Heart left ventricle (tissue), 16 donors: ENCODE data around the gene ZBTB38. TPM values are rescaled to one million over a fixed set of nuclear protein-coding genes. Genes with fewer than 3 reads are reported as not detected.

Experiments used
- ATAC-seq, 4 donors: fragments of 200-7000 bp; cut with Tn5 transposase; one replicate each; pipeline ENCODE4 v1.9.1; 2020 to 2022; ENCODE audit warnings: moderate library complexity in 4 of 4, mild to moderate bottlenecking in 3 of 4, moderate number of reproducible peaks in 1 of 4
- DNase-seq, 5 donors: peaks; one replicate each; pipeline ENCODE4 v3.0.0-alpha.2; 2020
- H3K27ac ChIP-seq, 12 donors: fragments of 200-600 bp; sonication (generic) in 4 of 12; one replicate each; pipeline versions ENCODE4 v1.5.0 to v1.8.0; 2016 to 2022; ENCODE audit warnings: mild to moderate bottlenecking in 2 of 12
- H3K27me3 ChIP-seq, 9 donors: fragments of 200-600 bp; sonication (generic) in 2 of 9; one replicate each; pipeline versions ENCODE4 v1.5.1 to v1.8.0; 2016 to 2022; ENCODE audit warnings: mild to moderate bottlenecking in 3 of 9
- H3K36me3 ChIP-seq, 9 donors: fragments of 200-600 bp; sonication (generic) in 2 of 9; one replicate each; pipeline versions ENCODE4 v1.5.0 to v1.8.0; 2018 to 2022; ENCODE audit warnings: mild to moderate bottlenecking in 2 of 9
- H3K4me1 ChIP-seq, 12 donors: fragments of 200-600 bp; sonication (generic) in 4 of 12; one replicate each; pipeline versions ENCODE4 v1.5.0 to v1.8.0; 2016 to 2022; ENCODE audit warnings: mild to moderate bottlenecking in 3 of 12
- H3K4me3 ChIP-seq, 12 donors: fragments of 200-600 bp; sonication (generic) in 4 of 12; one replicate each; pipeline versions ENCODE4 v1.5.0 to v1.8.0; 2017 to 2022; ENCODE audit warnings: mild to moderate bottlenecking in 9 of 12, moderate library complexity in 4 of 12
- H3K9me3 ChIP-seq, 12 donors: fragments of 200-600 bp; sonication (generic) in 4 of 12; one replicate each; pipeline versions ENCODE4 v1.5.0 to v1.8.0; 2016 to 2022; ENCODE audit warnings: mild to moderate bottlenecking in 1 of 12
- POLR2A ChIP-seq, 2 donors: fragments of 450-650 bp; IDR thresholded peaks; one replicate each; pipeline ENCODE4 v1.6.1; 2017; ENCODE audit warnings: antibody characterized with exemption in 2 of 2, mild to moderate bottlenecking in 2 of 2, moderate library complexity in 2 of 2
- WGBS, 4 donors: extraction: QIAGEN DNeasy Blood & Tissue Kit in 2 of 4; methylation state at CpG; one replicate each; pipeline versions ENCODE4 v1.1.5 to v1.1.7; 2013 to 2018; 5-methylcytosine and 5-hydroxymethylcytosine counted together
- intact Hi-C, 10 donors: fragments of 100-400 bp; cut with DNase I; formaldehyde crosslinking; loops; one replicate each; pipeline versions ENCODE4 v1.11.1 to v1.14.2; 2022
- polyA plus RNA-seq, 2 donors: library from polyadenylated mRNA; stranded (reverse); fragments of 200-250 nt; gene quantifications; one replicate each; pipeline ENCODE4 v1.2.3, GENCODE V29; 2013
- total RNA-seq, 9 donors: library from RNA; depleted of rRNA in 2 of 9; stranded (reverse); fragments of >200 nt in 2 of 9; fragmentation: NEBNext Ultra II Directional in 3 of 9; extraction: Animal tissue kit (Norgen Biotek cat#: 25700) in 3 of 9; gene quantifications; one replicate each; pipeline versions ENCODE4 v1.1.0 to v1.2.4, GENCODE V29; 2016 to 2023
- TF ChIP-seq, protein P1 (sequence below), 12 donors: fragments of 200-600 bp; sonication (generic) in 4 of 12; IDR thresholded peaks; one replicate each; pipeline versions ENCODE4 v1.5.0 to v1.8.0; 2018 to 2022; ENCODE audit warnings: antibody characterized with exemption in 12 of 12, mild to moderate bottlenecking in 5 of 12
- donor health status: ischemic (EF 13 %, LVEDD 7.1; RV severe dilation, severe dysfunction).
- donor health status: healthy with polysubstance abuse.
- donor health status: DM: no; HTN: yes; CAD: no.
- donor health status: DM: no; HTN: no; CAD: no.
- donor health status: ischemic (EF 25% LVEDD 6.9; RV normal size, moderate dysfunction).
- donor health status: ischemic (EF 25% LVEDD 5.7; RV mildly dilated, moderate dysfunction).
- donor health status: healthy.
- donor health status: DM: yes; HTN: yes; CAD: no.
- donor health status: ischemic (EF 35%, LVEDD 5.7; RV mildly dilated, moderate dysfunction).
- donor health status: nonischemic (EF 11% LVEDD 7.7; RV severe dilation, severe dysfunction).
- donor health status: DM: yes; HTN: yes; CAD: no.
- donor health status: PGD.
- donor health status: ischemic (EF 29% LVEDD 5.4; RV normal size, mild dysfunction).
- donor health status: nonischemic (EF 23%, LVEDD 6.1; RV moderate dilation, normal function).

Gene ZBTB38
- total and polyA plus RNA-seq, 11 donors, result 15.5 to 189 (median 128) TPM

DNA sequence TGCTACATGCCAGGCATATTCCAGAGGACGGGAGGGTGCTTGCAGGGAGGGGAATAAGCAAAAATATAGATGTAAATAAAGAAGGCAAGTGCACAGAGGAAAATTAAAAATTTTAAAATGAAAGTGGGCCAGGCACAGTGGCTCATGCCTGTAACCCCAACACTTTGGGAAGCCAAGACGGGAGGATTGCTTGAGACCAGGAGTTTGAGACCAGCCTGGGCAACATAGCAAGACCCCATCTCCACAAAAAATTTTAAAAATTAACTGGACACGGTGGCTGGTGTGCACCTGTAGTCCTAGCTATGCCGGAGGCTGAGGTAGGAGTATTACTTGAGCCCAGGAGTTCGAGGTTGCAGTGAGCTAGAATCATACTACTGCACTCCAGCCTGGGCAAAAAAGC is 22.4 kb downstream of the ZBTB38 start:
- 91 to 95% (median 95%) methylated on average over 5 of the region's 5 CpGs for WGBS, 4 donors
- H3K9me3 ChIP-seq, result no peaks in the 10 kb centered on the region
- H3K27me3 ChIP-seq, result no peaks in the 10 kb centered on the region
- intact Hi-C loops, result no loop called here
- DNase-seq (no peak), ATAC-seq (no peak)
- no peak for TF ChIP-seq POLR2A (IDR thresholded peaks at IDR 0.05)
- TF ChIP-seq, protein P1, sequence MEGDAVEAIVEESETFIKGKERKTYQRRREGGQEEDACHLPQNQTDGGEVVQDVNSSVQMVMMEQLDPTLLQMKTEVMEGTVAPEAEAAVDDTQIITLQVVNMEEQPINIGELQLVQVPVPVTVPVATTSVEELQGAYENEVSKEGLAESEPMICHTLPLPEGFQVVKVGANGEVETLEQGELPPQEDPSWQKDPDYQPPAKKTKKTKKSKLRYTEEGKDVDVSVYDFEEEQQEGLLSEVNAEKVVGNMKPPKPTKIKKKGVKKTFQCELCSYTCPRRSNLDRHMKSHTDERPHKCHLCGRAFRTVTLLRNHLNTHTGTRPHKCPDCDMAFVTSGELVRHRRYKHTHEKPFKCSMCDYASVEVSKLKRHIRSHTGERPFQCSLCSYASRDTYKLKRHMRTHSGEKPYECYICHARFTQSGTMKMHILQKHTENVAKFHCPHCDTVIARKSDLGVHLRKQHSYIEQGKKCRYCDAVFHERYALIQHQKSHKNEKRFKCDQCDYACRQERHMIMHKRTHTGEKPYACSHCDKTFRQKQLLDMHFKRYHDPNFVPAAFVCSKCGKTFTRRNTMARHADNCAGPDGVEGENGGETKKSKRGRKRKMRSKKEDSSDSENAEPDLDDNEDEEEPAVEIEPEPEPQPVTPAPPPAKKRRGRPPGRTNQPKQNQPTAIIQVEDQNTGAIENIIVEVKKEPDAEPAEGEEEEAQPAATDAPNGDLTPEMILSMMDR (IDR thresholded peaks at IDR 0.05), result no peak
- H3K36me3 ChIP-seq, result peaks cover 0 to 22% (median 9%) of the 10 kb centered on the region in 9 donors
- no peak overlapping the region for H3K27ac ChIP-seq
- H3K4me1 ChIP-seq, result peaks cover 0 to 11% (median 2%) of the 10 kb centered on the region in 12 donors
- H3K4me3 ChIP-seq, result no peak overlapping the region

DNA sequence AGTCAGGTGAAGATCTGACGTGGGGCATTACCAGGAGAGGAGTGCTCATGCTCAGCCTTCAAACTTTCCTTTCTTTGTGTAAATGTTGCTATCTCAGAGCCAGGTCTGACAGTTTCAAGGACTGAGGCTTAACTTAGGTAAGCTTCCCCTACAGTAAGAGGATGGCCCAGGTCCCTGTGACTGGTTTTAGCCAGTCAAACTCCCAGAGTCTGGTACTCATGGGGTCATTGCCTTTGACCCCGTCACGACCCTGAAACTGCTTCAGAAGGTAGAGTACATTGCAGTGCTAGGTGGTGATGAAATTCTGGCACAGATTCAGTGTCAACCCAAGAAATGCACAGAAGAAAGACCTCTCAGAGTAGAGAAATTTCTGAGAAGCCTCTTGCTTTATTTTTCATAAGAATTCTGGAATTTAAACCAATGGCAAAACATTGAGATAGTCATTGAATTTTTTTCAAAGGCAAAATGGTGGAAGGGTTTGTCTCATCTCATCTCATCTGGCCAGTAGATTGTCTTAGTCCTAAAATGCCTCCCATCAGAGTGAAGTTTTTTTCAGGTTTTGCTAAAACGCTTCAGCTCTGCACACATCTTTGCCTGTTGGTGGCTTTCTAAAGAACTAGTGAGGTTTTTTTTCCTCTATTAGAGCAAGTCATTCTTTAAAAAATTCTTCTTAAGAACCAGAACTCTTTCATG is 23.1 kb downstream of the ZBTB38 start:
- no peak overlapping the region for H3K4me3 ChIP-seq
- no peaks in the 10 kb centered on the region for H3K27me3 ChIP-seq
- TF ChIP-seq POLR2A (IDR thresholded peaks at IDR 0.05), result no peak
- TF ChIP-seq, protein P1 (IDR thresholded peaks at IDR 0.05), result no peak
- ATAC-seq (no peak), DNase-seq (no peak)
- peaks cover 0 to 11% (median 0%) of the 10 kb centered on the region in 12 donors for H3K4me1 ChIP-seq
- no peak overlapping the region for H3K27ac ChIP-seq
- peaks cover 0 to 4% (median 0%) of the 10 kb centered on the region in 12 donors for H3K9me3 ChIP-seq
- WGBS, 4 donors, result 91 to 93% (median 92%) methylated on average over 4 of the region's 4 CpGs
- H3K36me3 ChIP-seq, result peaks cover 0 to 26% (median 12%) of the 10 kb centered on the region in 9 donors
- intact Hi-C loops, result no loop called here

DNA sequence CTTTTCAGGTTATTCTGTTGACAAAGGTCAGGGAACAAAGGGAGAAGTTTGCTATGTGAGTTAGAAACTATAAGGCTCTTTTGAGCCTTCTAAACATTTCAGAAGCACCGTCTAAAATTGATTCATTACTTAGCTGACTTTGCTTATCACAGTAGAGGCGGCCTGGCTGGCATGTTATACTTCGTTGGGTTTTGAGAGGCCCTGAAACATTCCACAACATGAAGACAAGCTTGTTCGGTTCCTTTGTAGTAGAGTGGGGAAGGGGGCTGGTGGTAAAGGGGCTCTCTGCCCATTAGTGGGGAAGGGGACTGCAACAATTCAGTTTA is 23.6 kb downstream of the ZBTB38 start:
- WGBS, 4 donors, result 57 to 64% (median 61%) methylated on average over 4 of the region's 4 CpGs
- no peak overlapping the region for H3K27ac ChIP-seq

DNA sequence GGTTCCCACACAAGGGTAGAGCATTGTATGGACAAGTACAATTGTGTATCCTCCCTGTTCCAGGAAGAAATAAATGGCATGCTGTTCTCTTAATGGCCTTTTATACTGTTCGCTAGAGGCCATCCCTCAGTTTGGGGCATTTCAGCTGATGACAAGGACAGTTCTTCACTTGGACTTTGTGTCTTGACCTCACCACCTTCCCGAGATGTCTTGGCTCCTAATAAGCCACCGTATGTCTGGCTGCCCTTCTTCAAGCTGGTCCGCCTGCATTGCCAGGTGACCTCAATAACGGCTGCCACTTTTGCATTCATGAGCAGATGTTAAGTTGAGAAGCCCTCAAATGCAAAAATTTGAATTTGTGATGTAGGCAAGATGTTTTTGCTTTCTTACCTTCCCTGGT is 24.1 kb downstream of the ZBTB38 start:
- ATAC-seq (no peak), DNase-seq (no peak)
- intact Hi-C loops, result no loop called here
- Histone ChIP-seq H3K9me3 (peaks cover 0 to 11% (median 0%) of the 10 kb centered on the region in 12 donors), H3K4me1 (peaks cover 0 to 11% (median 0%) of the 10 kb centered on the region in 12 donors), H3K4me3 (no peak overlapping the region), H3K36me3 (peaks cover 0 to 28% (median 14%) of the 10 kb centered on the region in 9 donors), H3K27ac (no peak overlapping the region), H3K27me3 (no peaks in the 10 kb centered on the region)
- 93 to 99% (median 95%) methylated on average over 5 of the region's 5 CpGs for WGBS, 4 donors
- TF ChIP-seq, protein P1 (IDR thresholded peaks at IDR 0.05), result no peak
- no peak for TF ChIP-seq POLR2A (IDR thresholded peaks at IDR 0.05)

More for the DNA sequence above, 23.6 kb downstream of the ZBTB38 start:
- H3K4me1 ChIP-seq, result peaks cover 0 to 11% (median 0%) of the 10 kb centered on the region in 12 donors
- intact Hi-C loops, result no loop called here
- H3K4me3 ChIP-seq, result no peak overlapping the region
- ATAC-seq (no peak), DNase-seq (no peak)
- TF ChIP-seq, protein P1 (IDR thresholded peaks at IDR 0.05), result no peak
- TF ChIP-seq POLR2A (IDR thresholded peaks at IDR 0.05), result no peak
- peaks cover 0 to 9% (median 0%) of the 10 kb centered on the region in 12 donors for H3K9me3 ChIP-seq
- peaks cover 0 to 28% (median 15%) of the 10 kb centered on the region in 9 donors for H3K36me3 ChIP-seq
- no peaks in the 10 kb centered on the region for H3K27me3 ChIP-seq
